GM12878 (cell line): ENCODE results near the gene CCDC159. TPM values are rescaled to one million over a fixed set of nuclear protein-coding genes. Genes with fewer than 3 reads are reported as not detected.

Experiments
- ATF3 ChIP-seq: IDR thresholded peaks from 2 replicates; pipeline ENCODE4 v1.6.1; 2011; ENCODE audit warnings: low read depth, mild to moderate bottlenecking, low read length, moderate library complexity, borderline replicate concordance; ENCODE audit errors: extremely low read depth
- ATF7 ChIP-seq: fragments of 450-650 bp; IDR thresholded peaks from 2 replicates; pipeline ENCODE4 v1.6.1; 2016; ENCODE audit warnings: low read depth, mild to moderate bottlenecking
- BCLAF1 ChIP-seq: fragments of 450-650 bp; IDR thresholded peaks from 2 replicates; pipeline ENCODE4 v1.6.1; 2017; ENCODE audit warnings: antibody characterized with exemption, mild to moderate bottlenecking, moderate library complexity
- BHLHE40 ChIP-seq, 2 experiments: fragments of 450-650 bp in 1 of 2; IDR thresholded peaks; 2 replicates each; pipeline ENCODE4 v1.6.1; 2011 to 2017; ENCODE audit warnings: low read depth in 2 of 2, borderline replicate concordance in 1 of 2, improper control_type of control experiment in 1 of 2, low read length in 1 of 2, mild to moderate bottlenecking in 1 of 2
- ETV6 ChIP-seq, 2 experiments: fragments of 450-650 bp in 1 of 2; IDR thresholded peaks in 1 of 2; conservative IDR thresholded peaks in 1 of 2; 2 replicates each; pipeline ENCODE4 v1.6.1; 2014; ENCODE audit warnings: antibody characterized with exemption in 1 of 2, borderline replicate concordance in 1 of 2, low read depth in 1 of 2, mild to moderate bottlenecking in 1 of 2, moderate library complexity in 1 of 2
- EZH2 ChIP-seq: IDR thresholded peaks from 2 replicates; pipeline ENCODE4 v1.6.1; 2012; ENCODE audit warnings: low read depth, mild to moderate bottlenecking, control low read depth, inconsistent platforms, low read length, borderline replicate concordance; ENCODE audit not compliant: control insufficient read depth
- HCFC1 ChIP-seq: fragments of 150-350 bp; IDR thresholded peaks from 2 replicates; pipeline ENCODE4 v1.6.1; 2014; ENCODE audit warnings: low read length
- IKZF1 ChIP-seq: fragments of 450-650 bp; conservative IDR thresholded peaks from 2 replicates; pipeline ENCODE4 v1.6.1; 2017; ENCODE audit warnings: antibody characterized with exemption, mild to moderate bottlenecking
- MTA2 ChIP-seq: fragments of 450-650 bp; IDR thresholded peaks from 2 replicates; pipeline ENCODE4 v1.6.1; 2016; ENCODE audit warnings: low read depth, mild to moderate bottlenecking, moderate library complexity
- NR2F1 ChIP-seq: fragments of 450-650 bp; conservative IDR thresholded peaks from 2 replicates; pipeline ENCODE4 v1.6.1; 2017; ENCODE audit warnings: mild to moderate bottlenecking
- NRF1 ChIP-seq: conservative IDR thresholded peaks from 2 replicates; pipeline ENCODE4 v1.6.1; 2011; ENCODE audit warnings: mild to moderate bottlenecking, low read depth, low read length, improper control_type of control experiment
- POLR2AphosphoS2 ChIP-seq: IDR thresholded peaks from 2 replicates; pipeline ENCODE4 v1.6.1; 2011; ENCODE audit warnings: low read depth, mild to moderate bottlenecking, low read length, improper control_type of control experiment, moderate library complexity
- RB1 ChIP-seq: fragments of 450-650 bp; formaldehyde crosslinking; IDR thresholded peaks from 2 replicates; pipeline ENCODE4 v1.6.1; 2017; ENCODE audit warnings: mild to moderate bottlenecking, borderline replicate concordance
- SIN3A ChIP-seq: IDR thresholded peaks from 2 replicates; pipeline ENCODE4 v1.6.1; 2012; ENCODE audit warnings: low read depth, low read length, improper control_type of control experiment
- SIX5 ChIP-seq: IDR thresholded peaks from 2 replicates; pipeline ENCODE4 v1.6.1; 2011; ENCODE audit warnings: mild to moderate bottlenecking, low read depth, low read length, moderate library complexity; ENCODE audit not compliant: severe bottlenecking
- SKIL ChIP-seq: fragments of 450-650 bp; IDR thresholded peaks from 2 replicates; pipeline ENCODE4 v1.6.1; 2017; ENCODE audit warnings: mild to moderate bottlenecking, low read depth, inconsistent platforms; ENCODE audit not compliant: poor library complexity, severe bottlenecking
- WRNIP1 ChIP-seq: IDR thresholded peaks from 2 replicates; pipeline ENCODE4 v1.6.1; 2011; ENCODE audit warnings: low read depth, low read length, improper control_type of control experiment, borderline replicate concordance
- ZNF24 ChIP-seq: fragments of 450-650 bp; IDR thresholded peaks from 2 replicates; pipeline ENCODE4 v1.6.1; 2017; ENCODE audit warnings: antibody characterized with exemption, mild to moderate bottlenecking
- ZSCAN29 ChIP-seq: fragments of 450-650 bp; IDR thresholded peaks from 2 replicates; pipeline ENCODE4 v1.6.1; 2017; ENCODE audit warnings: mild to moderate bottlenecking, moderate library complexity
- ZZZ3 ChIP-seq: IDR thresholded peaks from 2 replicates; pipeline ENCODE4 v1.6.1; 2011; ENCODE audit warnings: low read depth; ENCODE audit not compliant: control insufficient read depth, insufficient read length
- polyA plus RNA-seq, 11 experiments: library from polyadenylated mRNA; depleted of rRNA in 4 of 11; unstranded in 6 of 11; stranded (reverse) in 5 of 11; fragments of >200 nt; fragmentation: Nextera tagmentation in 4 of 11; fragmentation: Illumina TruSeq in 1 of 11; extraction: Ambion mirVana in 4 of 11; extraction: Trizol in 1 of 11; gene quantifications; 1 replicate in 1 of 11; 2 replicates in 10 of 11; pipeline versions ENCODE4 v1.2.1 to v1.2.3, GENCODE V29; 2011 to 2016; ENCODE audit warnings: inconsistent platforms in 2 of 11, missing spikeins in 2 of 11, low read depth in 1 of 11
- total RNA-seq, 4 experiments: library from RNA; depleted of rRNA in 3 of 4; stranded (reverse); fragments of >200 nt in 3 of 4; fragmentation: Illumina TruSeq in 1 of 4; extraction: Trizol in 1 of 4; gene quantifications; 2 replicates each; pipeline versions ENCODE4 v1.2.1 to v1.2.3, GENCODE V29; 2013 to 2021
- TF ChIP-seq, protein P1 (sequence below), 3 experiments: IDR thresholded peaks in 2 of 3; conservative IDR thresholded peaks in 1 of 3; 2 replicates each; pipeline ENCODE4 v1.5.1; 2011; ENCODE audit warnings: low read depth in 3 of 3, low read length in 3 of 3, mild to moderate bottlenecking in 3 of 3, control low read depth in 2 of 3, moderate library complexity in 2 of 3, inconsistent platforms in 1 of 3, mixed read lengths in 1 of 3; ENCODE audit not compliant: control insufficient read depth in 2 of 3, insufficient read depth in 1 of 3; ENCODE audit errors: extremely low read depth in 1 of 3

CCDC159 gene
- total and polyA plus RNA-seq, 10 of the 15 experiments (the other 5 are each of a cell fraction or from before 2014, with no cell fraction given) = 0.61 to 14.7 (median 10.1) TPM

GRCh38 chr19:11377237-11377636 is 30.9 kb downstream of the CCDC159 start (continued):
- TF ChIP-seq SKIL (no peak), NRF1 (no peak), ZZZ3 (no peak), POLR2AphosphoS2 (no peak), ETV6 (conservative IDR thresholded peaks at IDR 0.05 in 1 of 2, IDR thresholded peaks at IDR 0.05 in 1 of 2; ENCODE audit: borderline replicate concordance in 1 of 2, low read depth in 1 of 2) (no peak), ZSCAN29 (no peak), WRNIP1 (no peak), NR2F1 (no peak), RB1 (no peak), ATF3 (peak; percentile 80; the same call in 1 of the 2 replicates), HCFC1 (no peak), BCLAF1 (no peak), EZH2 (no peak), MTA2 (no peak), SIN3A (peak; percentile 65; the same call in 1 of the 2 replicates), SIX5 (no peak), BHLHE40 (IDR thresholded peaks at IDR 0.05; ENCODE audit: borderline replicate concordance in 1 of 2, low read depth in 2 of 2, low read length in 1 of 2) (no peak; a peak in 1 of 4 replicates), IKZF1 (no peak), ATF7 (no peak), ZNF24 (no peak)
- TF ChIP-seq, protein P1, sequence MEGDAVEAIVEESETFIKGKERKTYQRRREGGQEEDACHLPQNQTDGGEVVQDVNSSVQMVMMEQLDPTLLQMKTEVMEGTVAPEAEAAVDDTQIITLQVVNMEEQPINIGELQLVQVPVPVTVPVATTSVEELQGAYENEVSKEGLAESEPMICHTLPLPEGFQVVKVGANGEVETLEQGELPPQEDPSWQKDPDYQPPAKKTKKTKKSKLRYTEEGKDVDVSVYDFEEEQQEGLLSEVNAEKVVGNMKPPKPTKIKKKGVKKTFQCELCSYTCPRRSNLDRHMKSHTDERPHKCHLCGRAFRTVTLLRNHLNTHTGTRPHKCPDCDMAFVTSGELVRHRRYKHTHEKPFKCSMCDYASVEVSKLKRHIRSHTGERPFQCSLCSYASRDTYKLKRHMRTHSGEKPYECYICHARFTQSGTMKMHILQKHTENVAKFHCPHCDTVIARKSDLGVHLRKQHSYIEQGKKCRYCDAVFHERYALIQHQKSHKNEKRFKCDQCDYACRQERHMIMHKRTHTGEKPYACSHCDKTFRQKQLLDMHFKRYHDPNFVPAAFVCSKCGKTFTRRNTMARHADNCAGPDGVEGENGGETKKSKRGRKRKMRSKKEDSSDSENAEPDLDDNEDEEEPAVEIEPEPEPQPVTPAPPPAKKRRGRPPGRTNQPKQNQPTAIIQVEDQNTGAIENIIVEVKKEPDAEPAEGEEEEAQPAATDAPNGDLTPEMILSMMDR (IDR thresholded peaks at IDR 0.05 in 2 of 3, conservative IDR thresholded peaks at IDR 0.05 in 1 of 3; ENCODE audit: control insufficient read depth in 2 of 3, extremely low read depth in 1 of 3, insufficient read depth in 1 of 3, low read depth in 3 of 3, low read length in 3 of 3) = no peak
